Ascending aorta (tissue), 2 donors: ENCODE results near the gene RYR1. TPM values are rescaled to one million over a fixed set of nuclear protein-coding genes. Genes with fewer than 3 reads are reported as not detected.
A peak's percentile ranks its signal among the peaks of the same experiment; 100 is the strongest.

ENCODE experiments used
- DNase-seq, 2 donors: peaks; one replicate each; pipeline ENCODE4 v3.0.0-alpha.2; 2019; ENCODE audit warnings: low spot score in 2 of 2
- H3K27ac ChIP-seq, 2 donors: fragments of 200-600 bp; sonication (generic); one replicate each; pipeline ENCODE4 v1.5.1; 2016 to 2017; ENCODE audit warnings: mild to moderate bottlenecking in 1 of 2
- H3K27me3 ChIP-seq: fragments of 200-600 bp; sonication (generic); one replicate; pipeline ENCODE4 v1.5.1; 2017
- H3K36me3 ChIP-seq, 2 donors: fragments of 200-600 bp; sonication (generic); one replicate each; pipeline ENCODE4 v1.5.1; 2016
- H3K4me1 ChIP-seq, 2 donors: fragments of 200-600 bp; sonication (generic); one replicate each; pipeline ENCODE4 v1.5.1; 2016 to 2017; ENCODE audit warnings: mild to moderate bottlenecking in 1 of 2
- H3K4me3 ChIP-seq, 2 donors: fragments of 200-600 bp; sonication (generic); one replicate each; pipeline ENCODE4 v1.5.1; 2016 to 2017; ENCODE audit warnings: mild to moderate bottlenecking in 1 of 2
- H3K9me3 ChIP-seq, 2 donors: fragments of 200-600 bp; sonication (generic); one replicate each; pipeline ENCODE4 v1.5.1; 2016
- CTCF ChIP-seq, 3 experiments: fragments of 200-600 bp in 2 of 3; fragments of 450-650 bp in 1 of 3; sonication (generic) in 2 of 3; IDR thresholded peaks; one replicate each; pipeline ENCODE4 v1.5.1; 2016 to 2019; ENCODE audit warnings: antibody characterized with exemption in 3 of 3, mild to moderate bottlenecking in 1 of 3, moderate library complexity in 1 of 3
- intact Hi-C: fragments of 100-400 bp; cut with DNase I; formaldehyde crosslinking; loops from one replicate; pipeline ENCODE4 v1.15.1; 2023
- total RNA-seq: library from RNA; depleted of rRNA; stranded (reverse); fragments of >200 nt; gene quantifications from one replicate; pipeline ENCODE4 v1.1.0, GENCODE V29; 2016

The RYR1 gene
- total RNA-seq, 1 donor from 2014 or later: 1.5 TPM

- intact Hi-C loops: no loop called here
Observed at GRCh38 chr19:38430931-38431330, 2.6 kb upstream of the RYR1 start.

DNA sequence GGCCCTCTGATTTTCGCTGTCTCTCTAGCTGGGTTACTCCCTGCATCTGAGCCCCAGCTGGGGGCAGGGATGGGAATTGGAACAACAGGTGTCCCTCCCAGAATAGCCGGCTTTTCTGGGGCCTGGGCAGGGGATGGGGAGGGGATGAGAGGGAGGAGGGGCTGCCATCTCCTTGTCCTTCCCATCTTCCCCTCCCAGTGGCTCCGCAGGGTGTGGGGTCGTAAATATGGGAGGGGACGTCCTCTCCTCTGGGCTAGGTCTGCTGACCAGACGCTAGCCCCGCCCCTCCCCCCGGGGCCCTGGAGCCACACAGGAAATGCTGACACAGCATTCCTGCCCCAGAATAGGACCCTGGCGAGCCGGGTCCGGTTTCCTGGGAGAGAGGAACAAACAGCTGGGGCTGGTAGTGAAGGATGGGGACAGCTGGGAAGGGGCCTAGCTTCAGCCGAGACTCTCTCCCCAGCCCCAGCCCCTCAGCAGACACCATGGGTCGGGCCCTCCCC, 1.1 kb downstream of the RYR1 start:
- no peaks in the 10 kb centered on the region for H3K36me3 ChIP-seq
- H3K4me1 ChIP-seq: no peaks in the 10 kb centered on the region
- no peaks in the 10 kb centered on the region for H3K9me3 ChIP-seq
- H3K27ac ChIP-seq: no peak overlapping the region
- peak overlapping the region in 1 of 2 donors; percentile 12 for H3K4me3 ChIP-seq
- DNase-seq: no peak
- H3K27me3 ChIP-seq: peaks cover 9% of the 10 kb centered on the region
- intact Hi-C loops: no loop called here
- no peak for TF ChIP-seq CTCF (IDR thresholded peaks at IDR 0.05)

More at GRCh38 chr19:38430931-38431330, 2.6 kb upstream of the RYR1 start:
- Histone ChIP-seq H3K4me1 (no peaks in the 10 kb centered on the region), H3K27ac (no peak overlapping the region), H3K36me3 (no peaks in the 10 kb centered on the region), H3K27me3 (peaks cover 9% of the 10 kb centered on the region), H3K9me3 (no peaks in the 10 kb centered on the region), H3K4me3 (no peak overlapping the region)
- DNase-seq: no peak
- no peak for TF ChIP-seq CTCF (IDR thresholded peaks at IDR 0.05)

GRCh38 chr19:38437295-38437694, 3.8 kb downstream of the RYR1 start:
- Histone ChIP-seq H3K9me3 (no peaks in the 10 kb centered on the region), H3K4me3 (no peak overlapping the region), H3K36me3 (no peaks in the 10 kb centered on the region), H3K27me3 (peaks cover 9% of the 10 kb centered on the region), H3K4me1 (no peaks in the 10 kb centered on the region), H3K27ac (no peak overlapping the region)
- TF ChIP-seq CTCF (IDR thresholded peaks at IDR 0.05): no peak
- DNase-seq: no peak
- intact Hi-C loops: no loop called here

GRCh38 chr19:38437917-38438316, 4.4 kb downstream of the RYR1 start:
- intact Hi-C loops: no loop called here
- Histone ChIP-seq H3K4me1 (no peaks in the 10 kb centered on the region), H3K4me3 (no peak overlapping the region), H3K36me3 (no peaks in the 10 kb centered on the region), H3K27me3 (peaks cover 9% of the 10 kb centered on the region), H3K9me3 (no peaks in the 10 kb centered on the region), H3K27ac (no peak overlapping the region)
- TF ChIP-seq CTCF (IDR thresholded peaks at IDR 0.05): no peak
- DNase-seq: no peak

- H3K4me3 ChIP-seq: no peak overlapping the region
- no peak for TF ChIP-seq CTCF (IDR thresholded peaks at IDR 0.05)
- H3K27me3 ChIP-seq: no peaks in the 10 kb centered on the region
- no peak overlapping the region for H3K27ac ChIP-seq
- no peaks in the 10 kb centered on the region for H3K4me1 ChIP-seq
- H3K36me3 ChIP-seq: no peaks in the 10 kb centered on the region
- no peak for DNase-seq
- intact Hi-C loops: no loop called here
- H3K9me3 ChIP-seq: no peaks in the 10 kb centered on the region
Observed at GRCh38 chr19:38440592-38440991, 7.1 kb downstream of the RYR1 start.
